ENCODE results near the gene MYOG.

- peak; percentile 67 for TF ChIP-seq CTCF (conservative IDR thresholded peaks at IDR 0.05; ENCODE audit: low read length)
- no peak for TF ChIP-seq EZH2phosphoT487 (IDR thresholded peaks at IDR 0.05; ENCODE audit: borderline replicate concordance, low read depth, low read length)
Measured at GRCh38 chr1:203039609-203040512, 46.0 kb downstream of the MYOG start.
